ENCODE measurements around the gene SYT8.

SYT8 gene

GRCh38 chr11:1862588-1863351 is 28.0 kb downstream of the SYT8 start:
- no peak overlapping the region for H3K4me3 ChIP-seq (ENCODE audit: low read depth, low read length)
- TF ChIP-seq CTCF (IDR thresholded peaks at IDR 0.05; ENCODE audit: control insufficient read depth, extremely low read depth, insufficient read depth): no peak
- DNase-seq (ENCODE audit: low read depth): no peak

DNA sequence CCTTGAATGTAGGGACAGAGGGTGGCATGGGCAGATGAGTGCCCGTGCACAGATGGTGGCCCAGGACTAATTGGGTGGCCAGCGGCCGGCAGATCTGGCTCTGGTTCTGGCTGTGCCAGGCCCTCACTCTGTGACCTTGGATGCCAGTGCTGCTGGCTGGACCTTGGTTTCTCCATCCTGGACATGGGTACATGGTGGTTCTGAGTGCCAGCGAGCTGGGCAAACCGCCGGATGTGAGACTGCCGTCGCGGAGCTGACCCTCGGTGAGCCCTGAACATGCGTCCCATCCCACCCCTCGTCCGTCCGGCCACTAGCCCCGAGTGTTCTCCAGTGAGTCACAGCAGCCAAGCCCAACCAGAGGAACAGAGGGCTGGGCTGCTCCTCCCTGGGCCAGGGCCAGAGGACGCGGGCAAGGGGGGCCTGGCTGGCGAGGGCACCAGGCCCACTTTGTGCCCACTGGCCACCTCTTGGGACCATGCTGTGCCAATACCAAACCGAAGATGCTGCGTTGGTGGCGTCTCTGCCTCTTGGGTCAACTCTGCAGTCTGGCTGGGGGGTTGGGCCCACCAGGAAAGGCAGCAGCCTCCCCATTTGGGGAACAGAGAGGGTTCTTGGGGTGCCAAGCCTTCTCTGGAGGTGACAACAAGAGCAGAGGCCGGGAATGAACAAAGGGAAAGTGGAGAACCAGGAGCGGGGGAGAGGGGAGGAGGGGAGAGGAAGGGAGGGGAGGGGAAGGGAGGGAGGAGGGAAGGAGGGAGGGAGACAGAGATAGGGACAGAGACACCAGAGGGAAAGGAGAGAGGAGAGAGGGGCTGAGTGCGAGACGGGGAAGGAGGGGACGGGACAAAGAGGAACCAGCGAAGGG is 28.8 kb downstream of the SYT8 start:
- no peak overlapping the region for H3K4me3 ChIP-seq (ENCODE audit: low read depth, low read length)
- peak; percentile 6 for DNase-seq (ENCODE audit: low read depth)
- no peak for TF ChIP-seq CTCF (IDR thresholded peaks at IDR 0.05; ENCODE audit: control insufficient read depth, extremely low read depth, insufficient read depth)

DNA sequence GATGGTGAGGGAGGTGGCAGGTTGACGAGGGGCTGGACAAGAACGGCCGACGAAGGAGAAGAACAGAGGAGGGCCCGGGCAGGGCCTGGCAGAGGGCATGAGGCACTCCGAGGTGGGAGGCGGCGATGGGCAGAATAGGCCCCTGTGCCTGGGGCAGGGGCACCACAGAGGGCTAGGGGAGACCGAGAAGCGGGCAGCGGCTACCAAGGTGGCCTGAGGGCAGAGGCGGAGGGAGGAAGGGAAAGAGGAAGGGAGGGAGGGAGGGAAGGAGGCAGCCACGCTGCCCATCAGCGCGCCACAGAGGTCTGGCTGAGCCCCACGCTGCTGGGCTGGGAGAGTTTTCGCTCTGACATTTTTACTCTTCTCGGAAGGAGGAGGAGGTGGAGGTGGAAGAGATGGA is 29.4 kb downstream of the SYT8 start:
- no peak for DNase-seq (ENCODE audit: low read depth)
- TF ChIP-seq CTCF (IDR thresholded peaks at IDR 0.05; ENCODE audit: control insufficient read depth, extremely low read depth, insufficient read depth): no peak
- H3K4me3 ChIP-seq (ENCODE audit: low read depth, low read length): no peak overlapping the region

DNA sequence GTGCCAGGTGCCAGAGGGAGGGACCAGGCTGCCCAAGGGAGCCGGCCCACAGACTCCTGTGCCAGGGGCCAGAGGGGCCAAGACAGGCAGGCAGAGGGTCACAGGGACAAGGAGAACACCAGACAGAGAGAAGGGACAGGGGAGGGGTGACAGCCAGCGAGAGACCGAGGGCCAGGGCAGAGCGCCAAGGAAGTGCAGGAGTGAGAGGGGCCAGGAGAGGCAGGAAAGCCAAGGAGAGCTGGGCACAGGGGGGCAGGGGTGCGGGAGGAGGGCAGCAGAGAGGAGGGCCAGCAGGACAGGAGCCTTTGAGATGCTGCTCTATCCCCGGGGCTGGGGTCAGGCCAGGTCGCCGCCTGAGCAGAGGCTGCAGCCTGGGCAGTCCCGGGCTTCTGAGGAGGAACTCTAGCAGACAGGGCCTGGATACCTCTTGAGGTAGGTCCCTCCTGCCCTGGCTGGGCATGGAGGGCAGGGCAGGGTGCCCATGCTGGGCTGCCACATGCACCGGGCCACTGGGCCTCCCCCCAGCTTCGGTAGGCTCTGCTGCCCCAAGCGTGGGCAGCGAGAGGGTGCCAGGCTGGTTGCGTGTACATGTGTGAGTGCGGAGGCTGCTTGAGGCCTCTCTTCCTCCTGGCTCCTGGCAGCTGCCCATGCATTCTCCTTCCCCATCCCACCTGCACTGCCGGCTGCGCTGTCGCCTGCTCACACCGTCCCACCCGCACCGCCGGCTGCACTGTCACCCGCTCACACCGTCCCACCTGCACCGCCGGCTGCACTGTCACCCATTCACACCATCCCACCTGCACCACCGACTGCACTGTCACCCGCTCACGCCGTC is 30.3 kb downstream of the SYT8 start:
- H3K4me3 ChIP-seq (ENCODE audit: low read depth, low read length): no peak overlapping the region
- no peak for TF ChIP-seq CTCF (IDR thresholded peaks at IDR 0.05; ENCODE audit: control insufficient read depth, extremely low read depth, insufficient read depth)
- DNase-seq (ENCODE audit: low read depth): no peak

DNA sequence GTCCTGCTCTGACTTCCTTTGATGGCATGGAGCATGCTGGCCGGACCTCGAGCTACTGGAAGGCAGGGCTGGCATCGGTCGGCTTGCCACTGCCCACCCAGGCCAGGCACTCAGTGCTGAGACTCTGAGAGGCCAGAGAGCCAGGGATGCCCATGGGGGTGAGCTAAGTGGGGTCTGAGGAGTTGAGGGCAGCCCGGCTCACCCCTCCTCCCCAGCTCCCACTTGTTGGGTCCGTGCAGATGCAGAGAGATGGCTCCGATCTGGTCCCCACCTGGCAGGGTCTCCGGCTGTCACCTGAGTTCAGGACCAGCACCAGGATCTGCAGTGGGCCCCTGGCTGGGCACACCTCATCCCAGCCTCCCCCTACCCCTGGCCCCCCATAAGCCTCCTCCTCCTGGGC is 31.4 kb downstream of the SYT8 start:
- no peak for TF ChIP-seq CTCF (IDR thresholded peaks at IDR 0.05; ENCODE audit: control insufficient read depth, extremely low read depth, insufficient read depth)

DNA sequence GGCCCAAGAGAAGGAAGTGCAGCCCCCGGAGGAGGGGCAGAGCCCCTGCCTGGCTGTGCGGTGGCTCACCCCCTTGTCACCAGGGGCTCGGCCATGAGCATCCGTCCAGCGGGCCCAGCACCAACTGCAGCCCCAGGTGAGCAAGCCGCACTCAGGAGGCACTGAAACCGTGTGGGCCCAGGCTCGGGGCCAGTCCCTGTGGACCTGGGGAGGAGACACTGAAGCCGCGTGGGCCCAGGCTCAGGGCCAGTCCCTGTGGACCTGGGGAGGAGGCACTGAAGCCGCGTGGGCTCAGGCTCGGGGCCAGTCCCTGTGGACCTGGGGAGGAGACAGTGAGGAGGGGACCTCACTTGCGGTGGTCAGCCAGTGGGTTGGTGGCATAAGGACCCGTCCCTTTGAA is 32.0 kb downstream of the SYT8 start:
- H3K4me3 ChIP-seq (ENCODE audit: low read depth, low read length): no peak overlapping the region
- TF ChIP-seq CTCF (IDR thresholded peaks at IDR 0.05; ENCODE audit: control insufficient read depth, extremely low read depth, insufficient read depth): no peak
- DNase-seq (ENCODE audit: low read depth): no peak

More for the DNA sequence above, 31.4 kb downstream of the SYT8 start:
- H3K4me3 ChIP-seq (ENCODE audit: low read depth, low read length): no peak overlapping the region
- DNase-seq (ENCODE audit: low read depth): no peak
